ENCODE results near the gene PARVB. TPM values are rescaled to one million over a fixed set of nuclear protein-coding genes. Genes with fewer than 3 reads are reported as not detected.

The PARVB gene
- total RNA-seq, 1 donor from 2014 or later, result 52.7 TPM

DNA sequence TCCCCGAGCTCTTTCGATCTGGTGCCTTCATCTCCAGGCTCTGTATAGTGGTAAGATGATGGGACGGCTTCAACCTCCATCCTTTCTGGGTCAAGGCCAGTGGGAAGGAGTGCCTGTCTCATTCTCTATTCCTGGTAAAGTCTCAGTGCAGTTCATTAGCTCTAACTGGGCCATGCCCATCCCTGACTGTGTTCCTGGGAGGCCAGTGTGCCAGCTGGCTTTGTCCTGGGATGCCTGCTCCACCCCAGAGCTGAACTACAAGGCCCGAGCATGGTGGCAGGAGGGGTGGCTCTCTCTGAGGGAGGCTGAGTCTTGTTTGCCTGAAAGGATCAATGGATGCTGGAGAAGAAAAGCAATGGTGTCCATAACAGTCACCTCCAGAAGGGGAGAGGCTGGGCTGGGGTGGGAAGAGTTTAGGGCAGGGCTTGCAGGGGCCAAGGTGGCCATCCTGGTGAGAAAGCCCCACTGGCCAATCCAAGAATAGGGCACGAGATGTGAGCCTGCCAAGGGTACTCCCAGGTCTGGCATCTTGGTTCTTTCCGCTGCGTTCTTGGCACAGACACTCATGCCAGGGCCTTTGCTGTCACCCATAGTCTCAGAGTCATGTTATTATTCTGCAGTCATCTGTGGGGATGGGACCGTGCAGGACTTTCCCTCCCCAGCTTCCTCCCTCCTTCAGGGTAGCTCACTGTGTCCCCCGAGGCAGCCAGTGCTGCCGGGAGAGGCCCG lies 60.1 kb downstream of the PARVB start:
- intact Hi-C loops (cut with micrococcal nuclease), result loop anchor here (5.0 to 10.0 kb wide), 2 partner anchors 481 to 543 kb away; no protein-coding TSS in a partner anchor

DNA sequence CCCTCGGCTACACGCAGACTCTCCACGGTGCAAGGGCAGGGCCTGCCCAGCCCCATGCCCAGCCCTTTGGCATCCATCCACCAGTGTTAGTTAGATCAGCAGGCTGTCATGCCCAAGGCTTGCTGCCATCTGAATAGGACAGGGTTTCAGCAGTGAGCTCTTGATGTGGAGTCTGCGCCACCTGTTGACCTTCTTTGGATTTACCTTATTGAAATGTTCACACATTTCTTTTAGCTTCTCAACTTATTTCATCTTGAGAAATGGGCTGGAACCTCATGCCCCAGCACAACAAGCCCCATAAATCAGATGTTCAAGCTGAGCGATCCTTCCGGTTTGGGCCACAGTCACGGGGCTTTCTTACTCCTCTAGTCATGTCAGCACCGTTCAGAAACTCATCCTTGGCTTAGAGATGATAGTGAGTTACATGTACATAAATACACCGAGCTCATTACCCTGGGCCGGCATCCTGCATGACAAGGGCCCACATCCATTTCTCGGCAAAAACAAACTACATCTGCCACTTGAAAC lies 61.7 kb downstream of the PARVB start:
- intact Hi-C loops (cut with micrococcal nuclease), result loop anchor here (1.0 to 10.0 kb wide), 2 partner anchors 93 to 479 kb away; no protein-coding TSS in a partner anchor

DNA sequence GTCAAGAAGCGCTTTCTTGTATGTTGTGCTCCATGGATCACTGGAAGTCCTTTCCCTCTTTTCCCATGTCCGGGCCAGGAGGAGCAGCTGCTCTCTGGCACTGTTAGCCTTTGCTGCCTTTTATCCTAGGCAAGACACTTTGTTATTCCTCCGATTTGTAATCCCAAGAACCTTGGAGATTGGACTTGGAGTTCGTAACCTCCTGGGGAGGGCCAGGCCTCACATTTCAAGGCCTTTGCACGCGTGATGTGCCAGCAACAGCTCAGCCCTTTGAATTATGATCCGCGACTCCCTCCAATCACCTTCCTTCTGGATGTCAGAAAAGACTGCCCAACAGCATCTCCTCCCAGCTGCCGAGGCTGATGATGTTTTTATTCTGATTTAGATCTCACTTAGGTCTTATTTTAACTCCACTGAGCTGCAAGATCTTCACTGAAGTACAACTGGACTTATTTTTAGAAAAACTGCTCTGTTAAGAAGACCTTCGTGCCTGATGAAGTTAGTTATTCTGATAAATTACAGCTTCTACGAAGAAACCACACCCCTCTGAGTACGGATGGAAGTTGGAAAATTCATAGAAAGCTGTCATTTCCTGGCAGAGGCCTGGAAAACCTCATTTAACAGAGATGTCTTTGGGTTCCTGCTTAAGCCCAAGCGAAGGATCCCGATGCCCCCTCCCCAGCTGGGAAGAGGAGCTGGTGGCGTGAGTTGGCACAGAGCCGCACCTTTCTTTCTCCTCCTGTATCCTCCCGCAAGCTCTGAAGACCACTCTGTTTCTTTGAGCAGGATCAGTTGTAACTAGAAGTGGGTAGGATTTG lies 62.4 kb downstream of the PARVB start:
- intact Hi-C loops (cut with micrococcal nuclease), result loop anchor here (10.0 kb wide), 1 partner anchor 478 kb away; no protein-coding TSS in a partner anchor

DNA sequence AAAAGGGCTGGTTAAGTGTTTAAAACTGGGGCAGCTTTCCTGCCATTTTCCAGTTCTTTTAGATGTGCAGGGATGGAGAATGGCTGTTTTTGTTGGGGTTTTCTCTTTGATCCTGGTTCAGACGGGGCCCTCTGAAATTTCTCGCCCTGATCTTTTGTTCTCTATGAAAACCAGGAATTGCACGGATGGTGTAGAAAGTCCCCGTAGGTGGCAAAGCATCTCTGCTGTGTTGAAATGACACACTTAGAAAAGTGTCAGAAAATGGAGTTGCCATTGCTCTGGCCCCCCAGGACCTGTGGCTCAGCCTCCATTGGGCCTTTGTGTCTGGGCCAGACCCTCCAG lies 63.0 kb downstream of the PARVB start:
- intact Hi-C loops (cut with micrococcal nuclease), result loop anchor here (10.0 kb wide), 1 partner anchor 478 kb away; no protein-coding TSS in a partner anchor

DNA sequence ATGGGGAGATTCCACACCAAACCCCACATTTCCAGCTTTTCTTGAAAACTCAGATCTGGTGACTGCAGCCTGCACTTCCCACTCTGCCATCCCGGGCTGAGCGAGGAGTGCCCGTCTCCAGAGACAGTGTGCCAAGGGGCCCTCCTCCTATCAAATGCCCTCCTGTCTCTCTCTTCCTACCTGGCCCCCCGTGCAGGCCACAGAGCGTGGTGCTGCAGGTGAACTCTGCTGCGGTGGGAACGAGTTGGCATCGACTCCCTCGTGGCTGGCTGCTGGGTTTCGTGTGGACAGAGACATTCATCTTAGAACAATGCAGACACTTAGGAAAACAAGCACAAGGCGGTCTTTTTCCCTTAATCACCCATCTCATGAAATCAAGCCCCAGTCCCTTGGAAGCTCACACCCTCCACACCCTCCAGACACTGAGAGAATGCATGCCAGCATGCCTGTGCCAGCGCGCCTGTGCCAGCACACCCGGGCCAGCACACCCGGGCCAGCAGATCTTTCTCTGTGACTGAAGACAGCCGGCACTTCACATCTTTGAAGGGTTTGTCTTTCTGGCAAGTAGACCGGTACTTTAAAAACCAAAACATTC lies 65.0 kb downstream of the PARVB start:
- intact Hi-C loops (cut with micrococcal nuclease), result loop anchor here (10.0 kb wide), 1 partner anchor 476 kb away; no protein-coding TSS in a partner anchor

DNA sequence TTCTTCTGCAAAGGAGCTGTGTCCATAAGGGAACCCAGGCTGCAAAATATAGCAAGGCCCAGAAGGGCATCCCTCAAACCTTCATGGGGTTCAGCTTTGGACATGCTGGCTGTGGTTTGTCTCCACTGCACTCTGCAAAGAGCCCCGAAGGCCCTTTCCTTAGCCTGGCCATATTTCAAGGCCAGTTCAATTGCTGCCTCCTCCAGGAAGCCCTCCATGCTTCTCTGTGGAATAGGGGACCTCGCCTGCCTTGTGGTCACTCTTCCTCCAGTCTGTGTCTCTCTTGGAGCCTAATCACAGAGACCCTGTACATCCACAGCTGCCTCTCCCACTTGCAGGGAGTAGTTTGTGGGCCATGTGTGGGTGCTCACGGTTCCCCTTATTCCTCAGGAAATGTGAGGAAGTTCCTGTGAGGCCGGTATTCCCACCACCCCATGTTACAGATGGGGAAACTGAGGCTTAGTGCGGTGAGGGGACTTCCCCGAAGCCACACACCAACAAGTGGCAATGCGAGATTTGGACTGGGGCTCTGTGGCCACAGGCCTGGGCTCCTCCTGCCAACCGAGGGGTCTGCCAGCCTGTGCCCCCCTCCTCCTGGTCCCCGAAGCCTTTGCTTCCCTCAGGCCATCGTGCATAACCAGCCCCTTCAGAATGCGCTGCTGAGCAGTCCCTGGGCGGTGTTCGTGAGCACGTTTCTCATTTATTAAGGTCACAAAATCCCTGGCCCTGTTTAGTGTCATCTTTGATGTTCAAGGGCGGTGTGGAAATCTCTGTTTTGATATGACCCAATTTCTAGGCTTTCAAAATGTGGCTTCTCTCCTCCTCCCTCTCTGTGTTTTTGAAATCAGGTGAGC lies 65.8 kb downstream of the PARVB start:
- intact Hi-C loops (cut with micrococcal nuclease), result loop anchor here (10.0 kb wide), 1 partner anchor 475 kb away; no protein-coding TSS in a partner anchor

DNA sequence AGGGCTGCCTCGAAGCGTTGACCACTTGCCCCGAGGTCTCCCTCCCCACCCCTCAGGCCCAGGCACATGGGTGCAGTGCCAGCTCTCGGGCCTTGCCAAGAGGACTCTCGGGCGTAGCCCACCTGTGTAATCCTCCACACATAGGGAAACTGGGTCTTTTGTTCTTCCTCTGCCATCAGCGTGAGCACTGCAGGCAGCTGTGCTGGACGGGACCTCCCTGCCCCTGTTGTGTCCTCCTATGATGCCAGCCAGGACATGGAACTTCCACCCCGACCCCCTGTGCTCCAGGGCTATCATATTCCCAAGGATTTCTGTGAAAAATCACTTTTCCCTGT lies 66.4 kb downstream of the PARVB start:
- intact Hi-C loops (cut with micrococcal nuclease), result no loop called here

DNA sequence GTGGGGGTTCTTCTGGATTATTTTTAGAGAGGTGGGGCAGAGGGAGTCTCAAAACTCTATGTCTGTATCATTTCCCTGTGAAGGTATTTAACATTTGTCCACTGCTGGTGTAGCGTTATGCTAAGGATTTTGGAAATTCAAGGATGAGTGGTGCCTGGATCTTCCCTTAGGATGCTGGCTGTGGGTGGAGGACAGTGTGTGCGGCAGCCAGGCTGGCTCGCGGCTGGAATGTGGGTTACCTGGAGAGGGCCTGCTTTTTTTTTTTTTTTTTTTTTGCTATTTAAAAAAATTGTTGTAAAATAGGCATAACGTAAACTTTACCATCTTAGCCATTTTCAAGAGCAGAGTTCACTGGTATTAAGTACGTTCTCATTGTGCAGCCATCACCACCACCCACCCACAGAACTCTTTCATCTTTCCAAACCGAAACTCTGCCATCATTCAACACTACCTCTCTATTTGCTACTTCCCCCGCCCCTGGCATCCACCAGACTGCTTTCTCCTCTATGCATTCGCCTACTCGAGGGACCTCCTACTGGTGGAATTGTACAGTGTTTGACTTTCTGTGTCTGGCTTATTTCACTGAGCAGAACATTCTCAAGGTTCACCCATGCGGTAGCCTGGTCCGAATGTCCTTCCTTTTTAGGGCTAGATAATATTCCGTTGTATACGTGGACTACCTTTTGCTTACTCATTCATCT lies 67.1 kb downstream of the PARVB start:
- intact Hi-C loops (cut with micrococcal nuclease), result no loop called here

DNA sequence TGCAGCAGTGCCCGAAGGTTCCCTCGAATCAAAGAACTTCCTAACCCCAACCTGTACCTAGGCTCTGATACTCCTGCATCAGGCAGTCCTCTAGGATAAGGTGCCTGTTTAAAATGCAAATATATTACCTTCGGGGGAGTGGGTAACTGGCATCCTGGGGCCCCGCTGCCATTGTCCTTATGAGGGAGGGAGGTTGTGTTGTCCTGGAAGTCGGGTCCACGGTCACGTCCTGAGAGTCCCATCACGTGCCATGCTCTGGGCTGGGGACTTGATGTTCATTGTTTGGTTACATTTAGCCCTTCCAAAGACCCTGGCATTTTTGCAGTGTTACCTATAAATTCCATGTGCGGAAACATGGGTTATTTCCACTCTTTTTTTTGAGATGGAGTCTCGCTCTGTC lies 67.6 kb downstream of the PARVB start:
- intact Hi-C loops (cut with micrococcal nuclease), result no loop called here

DNA sequence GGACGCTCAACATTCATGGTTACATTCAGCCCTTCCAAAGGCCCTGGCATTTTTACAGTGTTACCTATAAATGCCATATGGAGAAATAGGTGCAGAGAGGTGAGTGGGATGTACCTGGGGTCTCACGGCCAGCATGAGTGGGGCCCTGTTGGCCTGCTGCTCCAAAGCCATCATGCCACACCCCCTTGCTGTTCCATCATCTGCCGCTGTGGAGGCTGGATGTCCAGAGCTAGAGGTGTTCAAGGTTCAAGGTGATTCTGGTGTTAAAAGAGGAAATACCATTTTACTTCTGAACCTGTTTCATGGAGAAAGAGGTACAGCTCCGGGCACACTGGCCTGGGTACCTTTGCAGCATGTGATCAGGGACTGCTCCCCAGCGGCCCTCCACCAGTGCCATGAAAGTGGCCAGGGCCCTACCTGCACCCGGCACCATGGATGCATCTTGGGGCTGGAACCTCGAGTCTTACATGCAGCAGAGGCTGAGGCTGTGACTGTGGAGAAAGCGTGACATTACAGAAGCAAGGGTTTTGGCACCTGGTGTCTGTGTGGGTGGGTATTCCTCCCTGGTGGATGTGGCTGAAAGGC lies 68.6 kb downstream of the PARVB start:
- intact Hi-C loops (cut with micrococcal nuclease), result no loop called here

DNA sequence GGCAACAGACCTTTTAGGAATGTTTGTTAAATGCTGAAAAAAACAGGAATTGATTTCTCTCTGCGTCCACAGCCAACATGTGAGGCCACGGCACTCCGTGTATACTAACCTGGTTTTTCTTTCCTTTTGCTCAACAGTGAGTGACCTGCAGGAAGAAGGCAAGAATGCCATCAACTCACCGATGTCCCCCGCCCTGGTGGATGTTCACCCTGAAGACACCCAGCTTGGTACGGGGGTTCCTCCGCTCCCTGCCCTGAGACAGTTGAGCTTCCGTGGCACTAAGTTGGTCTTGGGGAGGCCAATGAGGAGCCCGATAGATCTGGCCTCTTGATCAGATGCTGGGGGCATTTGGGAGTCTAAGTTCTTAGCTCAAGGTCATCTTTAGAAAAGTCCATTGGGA lies 69.7 kb downstream of the PARVB start:
- intact Hi-C loops (cut with micrococcal nuclease), result no loop called here

DNA sequence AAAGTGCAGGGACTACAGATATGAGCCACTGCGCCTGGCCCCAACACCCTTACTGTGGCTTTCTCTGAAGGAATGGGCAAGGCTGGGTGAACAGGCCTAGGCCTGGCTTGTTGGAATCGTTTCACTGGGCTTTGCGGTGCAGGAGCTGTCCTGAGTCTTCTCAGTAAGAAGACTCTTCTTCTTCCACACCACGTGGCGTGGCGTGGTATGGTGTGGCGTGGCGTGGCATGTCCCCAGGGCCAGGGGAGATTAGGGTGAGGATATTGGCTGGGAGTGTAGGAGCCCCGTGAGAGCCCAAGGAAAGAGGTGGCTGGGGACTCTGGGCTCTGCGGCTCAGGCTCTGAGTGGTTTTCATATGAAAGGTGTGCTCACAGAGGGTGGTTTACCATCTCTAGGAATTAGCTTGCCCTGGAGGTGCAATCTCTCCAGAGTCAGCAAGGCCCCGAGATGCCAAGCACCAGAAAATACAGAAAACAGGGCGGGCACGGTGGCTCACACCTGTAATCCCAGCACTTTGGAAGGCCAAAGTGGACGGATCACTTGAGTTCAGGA lies 70.7 kb downstream of the PARVB start:
- intact Hi-C loops (cut with micrococcal nuclease), result no loop called here

DNA sequence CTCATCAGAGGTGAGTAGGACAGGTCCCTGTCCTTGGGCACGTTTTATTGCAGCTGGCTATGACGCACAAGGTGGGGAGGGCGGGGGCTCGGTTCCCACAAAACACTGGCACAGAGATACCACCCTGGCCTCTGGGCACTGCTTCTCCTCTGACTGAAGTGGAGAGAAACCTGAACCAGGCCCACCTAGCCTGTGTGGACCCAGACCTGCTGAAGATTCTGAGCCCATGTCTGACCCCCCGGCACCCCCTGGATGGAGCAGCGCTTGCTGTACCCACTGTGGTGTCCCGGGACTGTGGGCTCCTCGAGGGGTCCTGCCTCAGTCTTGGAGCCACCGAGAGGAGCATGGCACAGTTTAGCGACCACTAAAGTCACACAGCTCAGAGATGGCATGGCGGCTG lies 72.6 kb downstream of the PARVB start:
- intact Hi-C loops (cut with micrococcal nuclease), result no loop called here

DNA sequence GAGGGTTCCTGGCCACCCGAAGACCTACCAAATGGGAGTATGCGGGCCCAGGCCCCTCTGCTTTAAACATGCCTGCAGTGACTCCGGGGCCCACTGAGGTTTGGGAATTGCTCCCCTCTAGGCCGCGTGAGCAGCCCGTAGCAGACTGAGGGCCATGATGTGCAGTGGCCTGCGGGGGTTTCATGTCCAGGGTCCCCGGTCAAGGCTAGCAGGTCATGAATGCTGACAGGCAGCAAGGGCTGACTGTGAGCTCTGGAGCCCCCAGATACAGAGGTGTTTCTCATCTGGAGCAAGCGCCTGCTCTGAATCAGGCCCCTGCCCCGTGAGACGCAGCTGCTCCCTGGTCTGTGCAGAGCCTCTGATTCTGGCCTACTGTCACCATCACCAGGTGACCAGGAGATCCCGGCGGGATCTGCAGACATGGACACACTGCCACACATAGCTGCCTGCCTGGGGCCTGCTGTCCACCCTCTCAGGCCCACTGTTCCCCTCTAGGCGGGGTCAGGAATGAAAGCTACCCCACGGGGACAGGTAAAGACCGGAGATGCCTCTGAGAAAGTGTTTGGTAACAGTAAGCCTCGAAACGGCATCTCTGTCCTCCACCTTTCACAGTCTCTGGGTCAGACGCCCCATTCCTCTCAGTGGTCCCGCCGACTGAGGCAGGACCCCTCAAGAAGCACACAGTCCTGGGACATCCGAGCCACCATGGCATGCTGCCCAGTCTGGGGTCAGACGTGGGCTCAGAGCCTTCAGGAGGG lies 73.3 kb downstream of the PARVB start:
- intact Hi-C loops (cut with micrococcal nuclease), result no loop called here

DNA sequence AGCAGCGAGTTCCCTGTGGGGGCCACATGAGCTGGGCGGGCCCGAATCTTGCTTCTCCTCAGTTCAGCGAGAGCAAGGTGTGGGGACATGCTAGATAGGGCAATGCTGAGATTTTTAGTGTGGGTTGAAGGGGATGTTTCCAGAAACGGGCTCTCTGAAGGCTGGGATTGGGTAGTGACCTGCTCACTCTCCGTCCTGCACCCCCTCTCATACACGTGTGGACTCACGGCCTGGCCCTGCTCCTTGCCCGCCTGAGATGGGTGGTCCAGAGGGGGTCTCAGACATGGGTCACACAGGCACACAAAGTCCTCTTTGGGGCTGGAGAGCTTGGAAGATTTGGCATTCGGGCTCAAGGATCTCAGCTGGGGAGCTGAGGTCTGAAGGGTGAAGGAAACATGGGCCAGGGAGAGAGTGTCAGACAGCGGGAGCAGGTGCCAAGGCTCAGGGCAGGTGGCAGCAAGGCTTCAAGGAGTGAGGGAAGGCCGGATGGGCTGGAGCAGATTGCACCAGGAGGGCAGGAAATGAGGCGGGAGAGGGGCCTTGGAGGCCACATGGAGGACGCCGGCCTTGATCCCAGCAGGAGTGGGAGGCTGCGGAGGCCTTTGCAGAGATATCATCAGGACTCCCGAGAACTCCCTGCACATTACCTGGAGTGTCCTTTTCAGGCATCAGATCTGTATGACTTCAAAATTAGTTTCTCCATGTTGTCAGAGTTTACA lies 74.1 kb downstream of the PARVB start:
- intact Hi-C loops (cut with micrococcal nuclease), result no loop called here

DNA sequence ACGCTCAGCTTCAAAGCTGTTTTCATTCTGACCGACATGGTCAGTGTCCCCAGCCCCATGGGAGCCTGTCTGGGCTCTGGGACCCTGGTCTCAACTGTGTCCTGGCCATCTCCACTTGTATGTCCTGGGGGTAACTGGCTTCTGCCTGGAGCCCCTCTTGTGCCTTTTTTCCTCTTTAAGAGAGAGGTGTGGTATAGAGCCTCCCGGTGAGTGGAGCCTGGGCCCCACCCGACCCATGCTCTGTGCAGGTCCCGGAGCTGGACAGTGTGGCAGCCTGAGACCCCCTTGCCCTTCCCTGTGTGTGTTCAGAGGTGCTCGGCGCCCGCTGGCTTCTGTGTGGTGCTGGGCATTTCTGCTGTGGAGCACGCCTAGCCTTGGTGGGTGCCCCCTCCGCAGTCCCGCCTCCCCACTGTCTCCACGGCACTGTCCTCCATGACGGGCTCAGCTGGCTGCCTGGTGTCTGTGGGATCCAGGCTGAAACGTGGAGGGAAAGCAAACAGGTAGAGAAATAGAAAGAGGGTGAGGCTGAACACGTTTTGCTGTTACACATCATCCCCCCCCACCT lies 74.9 kb downstream of the PARVB start:
- intact Hi-C loops (cut with micrococcal nuclease), result no loop called here

DNA sequence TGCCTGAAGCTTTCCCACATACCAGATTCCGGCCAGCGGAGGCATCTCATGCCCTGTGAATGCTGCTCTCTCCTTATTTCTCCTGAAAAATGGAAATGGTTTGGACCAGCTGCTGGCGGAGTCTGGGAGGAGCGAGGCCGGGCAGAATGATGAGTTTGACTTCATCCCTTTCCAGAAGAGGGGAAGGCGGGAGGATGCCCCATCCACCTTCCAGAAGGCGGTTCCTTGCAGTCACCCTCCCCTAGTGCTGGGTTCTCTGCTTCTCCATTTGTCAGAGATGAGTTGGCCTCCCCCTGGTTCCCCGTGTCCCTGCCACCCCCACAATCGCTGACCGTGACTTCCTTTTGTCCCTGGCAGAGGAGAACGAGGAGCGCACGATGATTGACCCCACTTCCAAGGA lies 75.6 kb downstream of the PARVB start:
- intact Hi-C loops (cut with micrococcal nuclease), result no loop called here

DNA sequence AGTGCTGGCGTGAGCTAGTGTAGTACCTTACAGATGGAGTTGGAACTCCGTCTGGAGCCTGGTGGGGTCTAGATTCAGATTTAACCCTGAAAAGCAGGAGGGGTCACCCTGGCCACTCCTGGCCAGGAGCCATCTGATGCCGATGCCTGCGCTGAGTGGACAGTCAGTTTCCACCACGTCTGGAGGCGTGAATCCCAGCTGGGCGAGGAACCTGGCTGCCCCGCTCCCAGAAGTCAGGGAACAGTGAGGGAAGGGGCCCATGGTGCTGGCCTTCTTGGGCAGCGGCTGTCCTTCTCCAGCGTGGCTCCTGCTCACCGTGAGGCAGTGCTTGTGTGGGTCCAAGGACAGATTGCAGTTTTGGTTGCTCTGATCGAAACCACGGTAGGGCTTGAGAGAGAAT lies 76.3 kb downstream of the PARVB start:
- intact Hi-C loops (cut with micrococcal nuclease), result no loop called here
